Testis (tissue), 2 donors: ENCODE measurements around the gene CMTM7.

Source experiments
- POLR2A ChIP-seq: fragments of 450-650 bp; IDR thresholded peaks from one replicate; pipeline ENCODE4 v1.6.1; 2017; ENCODE audit warnings: antibody characterized with exemption, mild to moderate bottlenecking, moderate library complexity
- TF ChIP-seq, protein P1 (sequence below), 3 experiments: fragments of 450-650 bp in 2 of 3; fragments of 200-600 bp in 1 of 3; sonication (generic) in 1 of 3; IDR thresholded peaks; one replicate each; pipeline ENCODE4 v1.5.1; 2016 to 2019; ENCODE audit warnings: antibody characterized with exemption in 3 of 3, mild to moderate bottlenecking in 2 of 3, moderate library complexity in 1 of 3

DNA sequence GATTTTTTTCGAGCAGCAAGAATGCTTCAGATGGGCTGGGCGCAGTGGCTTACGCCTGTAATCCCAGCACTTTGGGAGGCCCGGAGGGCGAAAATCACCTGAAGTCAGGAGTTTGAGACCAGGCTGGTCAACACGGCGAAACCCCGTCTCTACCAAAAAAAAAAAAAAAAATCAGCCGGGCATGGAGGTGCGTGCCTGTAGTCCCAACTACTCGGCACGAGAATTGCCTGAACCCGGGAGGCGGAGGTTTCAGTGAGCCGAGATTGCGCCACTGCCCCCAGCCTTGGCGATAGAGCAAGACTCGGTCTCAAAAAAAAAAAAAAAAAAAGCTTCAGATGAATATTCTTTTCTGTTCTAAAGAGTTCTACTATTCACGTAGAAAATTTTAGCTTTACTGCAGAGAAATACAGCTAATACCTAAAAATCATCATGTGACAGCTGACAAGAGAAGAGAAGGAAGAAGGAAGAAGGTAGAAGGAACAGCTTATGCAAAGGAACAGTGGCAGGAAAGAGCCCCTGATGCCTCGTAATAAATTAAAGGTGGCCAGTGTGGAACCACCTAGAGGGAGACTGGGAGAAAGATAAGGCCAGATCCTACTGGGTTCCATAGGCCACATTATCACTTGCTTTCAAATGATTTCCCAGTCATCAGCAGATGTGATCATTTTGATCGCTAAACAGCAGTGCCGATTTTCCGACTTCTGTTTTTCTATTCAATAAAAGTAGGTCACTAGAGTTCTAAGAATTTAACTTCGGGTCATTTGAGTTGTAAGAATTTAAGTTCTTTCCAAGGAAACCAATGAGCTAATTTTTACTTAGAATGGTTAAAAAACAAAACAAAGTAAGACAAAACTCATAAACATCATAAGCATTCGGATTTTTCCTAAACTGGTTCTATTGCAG is 109.5 kb downstream of the CMTM7 start:
- TF ChIP-seq, protein P1, sequence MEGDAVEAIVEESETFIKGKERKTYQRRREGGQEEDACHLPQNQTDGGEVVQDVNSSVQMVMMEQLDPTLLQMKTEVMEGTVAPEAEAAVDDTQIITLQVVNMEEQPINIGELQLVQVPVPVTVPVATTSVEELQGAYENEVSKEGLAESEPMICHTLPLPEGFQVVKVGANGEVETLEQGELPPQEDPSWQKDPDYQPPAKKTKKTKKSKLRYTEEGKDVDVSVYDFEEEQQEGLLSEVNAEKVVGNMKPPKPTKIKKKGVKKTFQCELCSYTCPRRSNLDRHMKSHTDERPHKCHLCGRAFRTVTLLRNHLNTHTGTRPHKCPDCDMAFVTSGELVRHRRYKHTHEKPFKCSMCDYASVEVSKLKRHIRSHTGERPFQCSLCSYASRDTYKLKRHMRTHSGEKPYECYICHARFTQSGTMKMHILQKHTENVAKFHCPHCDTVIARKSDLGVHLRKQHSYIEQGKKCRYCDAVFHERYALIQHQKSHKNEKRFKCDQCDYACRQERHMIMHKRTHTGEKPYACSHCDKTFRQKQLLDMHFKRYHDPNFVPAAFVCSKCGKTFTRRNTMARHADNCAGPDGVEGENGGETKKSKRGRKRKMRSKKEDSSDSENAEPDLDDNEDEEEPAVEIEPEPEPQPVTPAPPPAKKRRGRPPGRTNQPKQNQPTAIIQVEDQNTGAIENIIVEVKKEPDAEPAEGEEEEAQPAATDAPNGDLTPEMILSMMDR (IDR thresholded peaks at IDR 0.05) = no peak
- no peak for TF ChIP-seq POLR2A
